ENCODE data around the gene UVRAG.

Gene UVRAG

DNA sequence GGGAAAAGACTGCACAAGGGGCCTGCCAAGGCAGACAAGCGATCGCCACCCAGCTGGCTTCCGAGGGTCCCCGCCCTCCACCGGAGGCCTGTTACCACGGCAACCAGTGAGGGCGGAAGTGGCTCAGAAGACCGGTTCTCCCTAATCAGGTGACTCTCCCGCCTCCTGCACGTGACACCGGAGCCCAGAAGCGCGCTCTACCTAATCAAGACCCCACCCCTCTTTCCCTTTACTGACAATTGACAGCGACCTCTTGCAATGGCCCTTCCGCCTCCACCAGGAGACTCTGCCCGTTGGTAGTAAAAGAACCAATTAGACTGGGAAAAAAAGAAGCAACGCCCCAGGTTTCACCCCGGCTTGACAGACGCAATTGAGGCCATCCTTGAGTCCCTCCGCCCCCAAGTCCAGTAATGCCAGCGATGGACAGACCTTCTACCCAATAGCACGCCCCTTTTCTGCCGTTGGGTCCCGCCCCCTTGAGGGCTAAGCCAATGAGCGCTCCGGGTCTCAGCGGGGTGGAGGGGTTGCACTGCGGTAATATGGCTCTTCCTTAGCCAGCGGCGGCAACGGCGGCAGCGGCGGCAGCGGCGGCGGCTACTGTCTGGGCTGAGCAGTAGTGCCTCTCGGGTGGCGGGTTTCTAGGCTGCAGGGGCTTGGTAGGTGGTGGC, at the start of gene UVRAG:
Gene UVRAG, plus strand, starts transcription at position 534 of the 668 bp plus-strand sequence. CDS start 198 bp downstream, outside the sequence.
- peak; percentile 99 to 100 for DNase-seq

DNA sequence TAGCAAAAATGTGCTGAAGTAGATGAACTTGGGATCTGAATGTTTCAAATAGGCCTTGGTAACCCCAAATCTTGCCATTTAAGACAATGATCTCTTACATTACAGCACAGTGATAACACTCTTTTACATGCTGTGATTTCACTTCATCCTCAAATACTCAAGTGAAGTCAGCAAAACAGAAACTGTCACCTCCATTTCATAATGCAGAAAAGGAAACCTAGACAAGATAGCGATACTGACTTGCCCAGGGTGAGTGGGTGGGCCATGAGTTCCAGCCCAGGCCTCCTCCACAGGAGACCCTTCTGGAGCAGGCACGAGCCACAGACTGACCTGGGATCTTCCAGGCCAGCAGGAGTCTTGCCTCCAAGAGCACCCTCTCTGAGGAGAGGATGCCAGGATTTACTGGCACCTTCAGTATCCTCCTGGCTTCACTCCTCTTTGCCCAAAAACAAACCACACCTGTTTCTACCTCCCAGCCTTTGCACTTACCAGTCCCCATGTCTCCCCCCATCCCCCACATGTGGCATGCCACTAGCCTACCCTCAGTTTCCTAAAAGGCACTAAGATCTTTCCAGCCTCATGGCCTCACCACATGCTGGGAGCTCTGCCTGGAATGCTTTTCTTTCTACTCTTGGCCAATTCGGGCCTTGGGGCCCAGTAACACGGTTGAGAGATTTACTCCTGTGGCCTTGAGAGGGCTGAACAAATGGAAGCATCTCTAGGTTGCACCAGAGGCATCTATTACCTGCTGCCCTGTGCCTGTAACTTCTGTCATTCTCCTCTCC, 48.4 kb upstream of the UVRAG start:
- no peak for DNase-seq

DNA sequence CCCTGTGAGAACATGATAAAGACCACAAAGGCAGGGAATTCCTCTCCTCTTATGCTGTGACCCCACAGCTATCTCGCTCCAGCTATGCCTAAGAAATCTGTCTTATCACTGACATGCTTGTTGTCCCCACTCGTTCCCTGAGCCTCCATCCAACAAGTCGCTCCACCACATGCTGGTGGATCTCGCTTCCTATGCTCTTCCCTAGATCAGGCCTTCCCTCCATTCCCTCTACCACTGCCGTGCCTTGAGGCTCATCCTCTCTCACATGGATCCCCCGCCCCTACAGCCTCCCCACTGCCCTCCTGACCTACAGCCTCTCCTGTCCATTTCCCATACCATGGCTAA, 47.8 kb upstream of the UVRAG start:
- no peak for DNase-seq

DNA sequence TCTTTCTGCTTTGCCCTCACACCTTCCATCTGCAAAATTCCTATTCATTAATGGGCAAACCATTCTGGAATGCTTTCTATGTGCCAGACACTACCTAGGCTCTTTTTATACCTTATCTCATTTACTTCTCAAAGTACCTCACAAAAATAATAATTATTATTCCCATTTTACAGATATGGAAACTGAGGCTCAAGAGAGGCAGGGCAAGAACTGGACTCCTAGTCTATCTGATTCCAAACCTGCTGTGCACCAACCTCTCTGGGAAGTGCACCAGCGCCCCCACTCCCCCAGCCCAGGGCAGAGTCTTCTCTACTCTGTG, 47.3 kb upstream of the UVRAG start:
- DNase-seq, result no peak

DNA sequence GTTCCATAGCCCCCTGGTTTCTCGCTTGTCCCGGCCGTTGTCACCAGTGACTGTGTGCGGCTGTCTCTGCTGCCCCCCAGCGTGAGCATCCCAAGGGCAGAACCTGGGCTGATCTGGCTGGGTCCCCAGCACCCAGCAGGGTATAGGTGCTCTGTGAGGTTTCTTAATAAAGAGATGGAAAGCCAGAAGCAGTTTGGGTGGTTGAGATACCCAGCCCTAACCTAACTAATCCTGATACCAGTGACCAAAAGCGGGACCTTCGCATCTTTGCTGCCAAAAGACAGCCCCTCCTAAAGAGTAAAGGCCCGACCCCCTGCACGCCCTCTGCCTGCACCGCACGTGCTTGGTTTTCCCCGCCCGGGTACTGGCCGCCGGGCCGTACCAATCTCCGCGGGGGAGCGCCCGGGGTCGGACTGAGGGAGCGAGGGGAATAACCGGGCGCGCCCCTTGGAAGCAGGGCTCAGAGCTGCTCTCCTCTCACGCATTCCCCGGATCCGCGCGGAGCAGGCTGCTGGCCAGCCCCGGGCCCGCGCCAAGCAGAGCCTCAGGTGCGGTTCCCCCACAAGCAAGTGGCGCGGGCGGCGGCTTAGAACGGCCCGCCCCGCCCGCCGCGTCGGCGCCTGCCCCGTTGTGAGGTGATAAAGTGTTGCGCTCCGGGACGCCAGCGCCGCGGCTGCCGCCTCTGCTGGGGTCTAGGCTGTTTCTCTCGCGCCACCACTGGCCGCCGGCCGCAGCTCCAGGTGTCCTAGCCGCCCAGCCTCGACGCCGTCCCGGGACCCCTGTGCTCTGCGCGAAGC, 46.7 kb upstream of the UVRAG start, which contains the start of gene DGAT2:
Gene DGAT2, plus strand, starts transcription at position 667 of the 797 bp plus-strand sequence. CDS start 214 bp downstream, outside the sequence.
- DNase-seq, result peak; percentile 64 to 82

DNA sequence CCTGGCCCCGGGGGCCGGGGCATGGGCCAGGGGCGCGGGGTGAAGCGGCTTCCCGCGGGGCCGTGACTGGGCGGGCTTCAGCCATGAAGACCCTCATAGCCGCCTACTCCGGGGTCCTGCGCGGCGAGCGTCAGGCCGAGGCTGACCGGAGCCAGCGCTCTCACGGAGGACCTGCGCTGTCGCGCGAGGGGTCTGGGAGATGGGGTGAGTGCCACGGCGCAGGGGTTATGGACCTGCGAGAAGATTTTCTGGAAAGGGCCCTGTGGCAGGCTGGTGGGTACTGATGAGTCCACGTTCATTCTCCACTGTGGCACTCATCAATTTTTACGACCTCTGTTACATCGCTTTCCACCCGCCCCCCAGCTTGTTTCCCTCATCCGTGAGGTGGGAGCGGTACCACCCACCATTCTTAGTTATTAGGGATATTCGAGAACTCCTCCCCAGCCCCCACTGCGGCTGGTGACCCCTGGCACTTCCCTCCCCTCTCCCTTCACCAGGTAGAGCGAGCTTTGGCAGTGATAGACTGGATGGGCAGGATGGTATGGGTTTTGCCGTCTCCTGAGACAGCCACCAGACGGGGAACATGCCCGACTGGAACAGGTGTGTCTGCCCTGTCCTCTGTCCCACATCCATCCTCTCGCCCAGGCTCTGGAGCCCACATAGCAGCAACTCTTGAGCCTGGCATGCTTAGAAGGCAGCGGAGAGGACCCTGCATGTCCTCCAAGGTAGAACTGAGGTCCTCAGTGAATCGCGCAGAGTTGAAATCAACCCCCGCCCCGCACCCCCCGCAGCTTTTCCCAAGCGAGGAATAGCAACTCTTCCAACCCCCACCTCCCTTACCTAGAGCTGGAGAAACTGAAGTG, 45.9 kb upstream of the UVRAG start:
- DNase-seq, result no peak

DNA sequence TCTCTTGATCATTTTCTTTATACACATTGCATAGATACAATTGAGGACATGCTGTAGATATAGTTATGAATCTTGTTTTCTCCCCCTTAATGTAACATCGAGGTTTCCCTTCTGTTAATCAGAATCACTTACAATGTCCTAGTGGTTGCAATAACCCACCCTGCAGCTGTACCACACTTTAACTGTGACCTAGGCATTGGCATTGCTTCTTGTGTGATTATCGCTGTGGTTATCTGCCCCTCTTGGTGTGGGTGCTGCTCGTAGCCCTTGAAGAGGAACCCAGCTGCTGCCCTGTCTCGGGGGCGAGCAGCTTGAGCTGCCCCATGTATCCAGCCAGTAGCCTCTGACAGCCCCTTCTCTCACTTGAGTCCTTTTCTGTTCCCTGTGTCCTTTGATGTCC, 44.9 kb upstream of the UVRAG start:
- no peak for DNase-seq

DNA sequence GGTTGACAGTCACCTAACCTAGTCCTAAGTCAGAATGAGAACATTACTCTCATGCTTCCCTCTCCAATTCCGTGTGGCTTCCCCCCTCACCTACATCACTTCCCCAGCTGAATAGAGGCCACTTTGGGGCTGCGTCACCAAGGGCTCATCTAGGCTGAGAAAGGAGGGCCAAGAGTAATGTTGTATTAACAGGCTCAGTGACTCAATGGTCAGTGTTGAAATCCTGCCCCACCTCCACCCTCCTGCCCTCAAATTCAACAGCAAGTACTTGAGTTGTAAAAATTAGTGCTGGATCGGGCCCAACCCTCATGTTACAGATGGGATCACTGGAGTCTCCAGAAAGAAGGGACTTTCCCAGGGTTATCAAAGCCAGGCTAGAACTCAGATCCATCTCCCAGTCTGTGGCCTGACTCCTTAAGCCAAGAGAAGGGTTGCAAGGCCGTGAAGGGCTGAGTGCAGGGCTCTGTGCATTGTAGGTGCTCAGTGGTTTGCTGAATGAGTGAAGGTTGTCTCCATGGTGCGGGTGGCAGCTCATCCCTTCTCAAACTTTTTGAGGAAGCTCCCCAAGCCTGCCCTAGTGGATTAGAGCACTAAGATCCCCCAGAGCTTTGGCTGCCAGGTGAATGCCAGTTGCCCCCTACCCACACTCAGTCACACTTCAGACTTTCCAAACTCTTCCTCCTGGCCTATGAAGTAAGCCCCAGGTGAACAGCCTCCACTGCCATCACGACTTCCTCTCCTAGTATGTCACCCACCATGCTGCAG, 43.2 kb upstream of the UVRAG start:
- no peak for DNase-seq

DNA sequence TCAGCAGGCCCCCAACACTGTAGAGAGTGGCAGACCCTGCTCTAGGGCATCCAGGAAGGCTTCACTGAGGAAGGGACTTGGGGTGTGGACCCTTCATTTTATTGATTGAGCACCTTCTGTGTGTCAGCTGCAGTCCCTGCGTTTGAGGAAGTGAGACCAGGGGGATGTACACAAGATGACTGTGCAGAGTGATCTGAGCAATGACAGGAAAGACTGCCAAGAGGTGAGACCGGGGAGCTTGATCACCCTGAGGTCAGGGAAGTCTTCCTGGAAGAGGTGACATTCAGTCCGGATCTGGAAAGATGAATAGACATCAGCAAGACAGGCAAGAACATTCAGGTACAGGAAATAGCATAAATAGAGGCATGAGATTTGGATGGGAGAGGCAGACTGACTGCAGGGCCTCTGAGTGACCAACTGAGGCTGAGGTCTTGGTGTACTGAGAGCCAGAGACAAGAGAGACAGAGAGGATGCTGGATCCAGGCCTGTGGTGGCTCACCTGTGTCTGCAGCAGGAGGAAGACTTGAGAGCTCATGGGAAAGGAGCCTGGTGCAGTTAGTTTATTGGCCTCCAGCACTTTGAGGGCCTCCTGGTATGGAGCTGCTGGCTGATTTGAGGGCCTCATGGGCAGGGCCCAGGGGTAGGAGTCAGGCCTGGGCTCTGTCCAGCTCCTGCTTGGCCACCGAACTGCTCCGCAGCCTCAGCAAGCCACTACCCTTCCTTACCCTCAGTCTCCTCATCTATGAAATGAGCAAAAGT, 41.2 kb upstream of the UVRAG start:
- DNase-seq, result no peak

DNA sequence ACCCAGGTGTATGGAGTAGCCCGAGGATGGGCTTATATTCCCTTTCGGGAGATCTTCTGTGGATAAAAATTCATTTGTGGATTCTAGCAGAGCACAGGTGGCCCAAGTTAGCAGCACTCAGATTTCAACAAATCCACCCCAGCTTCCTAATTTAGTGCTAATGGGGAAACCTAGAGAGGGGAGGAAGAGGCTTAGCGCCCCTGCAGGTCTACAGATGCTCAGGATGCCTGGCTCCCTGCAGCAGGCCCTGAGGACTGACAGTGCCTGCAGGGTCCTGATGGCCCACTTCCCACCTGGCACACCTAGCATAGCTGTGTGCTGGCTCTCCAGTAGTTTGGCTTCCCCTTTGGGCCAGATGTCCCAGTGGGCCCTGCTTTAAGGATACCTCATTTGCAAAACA, 40.0 kb upstream of the UVRAG start:
- no peak for DNase-seq

DNA sequence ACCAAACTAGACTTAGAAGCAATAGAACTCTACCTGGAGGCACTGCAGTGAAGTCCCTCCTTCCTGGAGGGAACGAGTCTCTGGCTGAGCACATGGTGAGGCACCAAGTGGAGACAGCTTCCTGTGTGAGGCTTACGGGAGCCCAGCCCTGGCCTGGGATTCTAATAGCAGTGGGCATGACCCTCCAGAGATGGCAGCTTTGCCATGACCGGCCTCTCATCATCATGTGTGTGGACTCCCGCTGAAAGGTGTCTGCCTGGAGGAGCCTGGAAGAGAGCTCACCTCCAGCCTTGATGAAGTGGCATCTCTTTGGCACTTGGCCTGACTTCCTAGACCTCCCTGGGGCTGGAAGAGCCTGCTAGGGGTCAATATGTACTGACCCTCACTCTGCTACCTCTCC, 38.5 kb upstream of the UVRAG start:
- DNase-seq, result no peak

DNA sequence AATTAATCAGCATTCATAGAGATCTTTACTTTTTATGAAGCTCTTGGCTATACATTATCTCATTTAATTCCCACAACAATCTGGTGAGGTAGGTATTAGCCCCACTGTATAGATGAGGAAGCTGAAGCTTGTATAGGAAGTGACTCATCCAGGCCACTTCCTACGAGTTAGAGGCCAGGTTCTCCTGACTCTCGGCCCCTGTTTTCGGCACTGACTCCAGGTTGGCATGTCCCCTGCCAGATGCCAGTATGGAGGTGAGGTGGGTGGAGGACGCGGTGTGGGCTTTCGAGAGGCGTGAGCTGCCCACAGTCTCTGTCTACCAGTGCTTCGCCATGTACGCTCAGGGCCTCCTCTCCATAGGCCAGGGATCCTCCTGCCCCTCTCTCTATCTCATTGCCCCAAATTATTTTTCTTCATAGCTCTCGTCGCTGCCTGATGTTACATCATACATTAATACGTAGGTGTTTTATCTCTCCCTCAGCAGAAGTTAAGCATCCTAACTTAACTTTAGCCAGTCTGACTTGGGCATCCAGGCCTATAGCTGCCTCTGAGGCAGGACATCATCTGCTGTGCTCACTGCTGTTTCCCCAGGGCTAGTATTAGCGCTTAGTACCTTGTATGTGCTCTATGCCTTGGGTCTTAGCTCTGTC, 37.4 kb upstream of the UVRAG start:
- DNase-seq, result no peak

DNA sequence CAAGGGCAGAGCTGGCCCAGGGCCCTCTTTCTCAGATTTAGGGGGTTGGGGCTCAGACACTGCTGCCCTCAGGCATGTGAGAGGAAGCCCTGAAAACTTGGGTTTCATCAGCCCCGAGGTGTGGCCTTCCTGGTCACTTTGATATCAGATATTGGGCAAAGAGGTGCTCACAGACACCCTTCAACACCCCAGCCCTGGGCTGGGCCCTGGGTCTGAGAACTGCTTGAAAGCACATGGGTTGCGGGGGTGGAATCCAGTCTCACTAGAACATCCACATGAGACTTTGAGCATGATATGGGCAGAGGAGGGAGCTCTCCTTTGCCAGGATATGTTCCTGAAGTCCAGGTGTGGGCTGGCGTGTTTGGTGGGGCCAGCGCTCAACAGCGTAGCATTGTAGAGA, 36.0 kb upstream of the UVRAG start:
- no peak for DNase-seq

DNA sequence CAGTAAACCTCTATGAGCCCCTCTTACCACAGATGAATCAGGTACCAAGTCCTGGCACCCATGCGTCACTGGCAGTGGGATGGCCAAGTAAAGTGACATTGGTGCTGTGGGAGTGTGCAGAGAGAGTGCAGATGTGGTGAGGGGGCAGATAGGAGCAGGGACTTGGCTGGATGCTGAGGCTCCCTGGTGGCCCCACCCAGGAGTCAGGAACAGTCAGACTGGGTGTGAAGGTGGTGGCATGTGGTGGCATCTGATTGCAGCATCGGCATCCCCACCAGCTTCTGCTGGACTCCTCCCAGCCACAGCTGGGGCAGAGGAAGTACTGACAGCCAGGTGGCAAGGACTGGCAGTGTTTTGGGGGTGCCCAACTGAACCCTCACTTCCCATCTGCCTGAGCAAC, 35.0 kb upstream of the UVRAG start:
- DNase-seq, result no peak

DNA sequence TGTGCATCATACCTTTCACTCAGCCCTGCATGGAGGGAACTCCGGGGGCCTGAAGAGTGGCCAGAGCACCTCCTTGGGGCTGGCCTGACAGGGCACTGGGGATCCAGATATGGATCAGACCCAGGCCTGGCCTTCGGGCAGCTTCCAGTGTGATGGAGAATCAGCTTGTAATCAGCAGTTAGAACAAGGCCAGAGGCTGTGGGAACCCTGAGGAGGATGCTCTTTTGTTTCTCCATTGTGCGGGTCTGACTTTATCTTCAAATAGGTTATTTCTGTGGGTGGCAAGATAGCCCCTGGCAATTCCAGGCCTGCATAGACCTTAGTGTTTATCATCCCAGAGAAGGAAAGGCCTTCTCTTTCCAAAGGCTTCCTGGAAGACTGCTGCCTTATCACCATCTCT, 34.1 kb upstream of the UVRAG start:
- DNase-seq, result no peak

DNA sequence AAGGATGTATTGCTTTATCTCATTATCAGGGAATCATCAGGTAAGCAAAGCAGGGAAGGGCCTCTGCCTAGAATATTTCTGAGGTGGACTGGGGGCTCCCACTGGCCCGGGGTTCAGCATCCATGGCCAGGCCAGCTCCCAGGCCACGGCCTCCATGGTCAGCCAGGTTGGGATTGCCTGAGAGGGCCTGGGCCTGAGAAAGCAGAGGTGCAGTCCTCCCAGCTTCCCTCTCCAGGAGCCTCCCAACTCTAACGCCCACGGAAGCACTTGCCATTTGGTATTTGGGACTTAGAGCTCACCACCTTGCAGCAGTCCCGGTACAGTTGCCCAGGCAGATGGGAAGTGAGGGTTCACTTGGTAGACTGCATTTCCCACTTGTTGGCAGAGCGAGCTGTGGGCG, 33.7 kb upstream of the UVRAG start:
- DNase-seq, result no peak

DNA sequence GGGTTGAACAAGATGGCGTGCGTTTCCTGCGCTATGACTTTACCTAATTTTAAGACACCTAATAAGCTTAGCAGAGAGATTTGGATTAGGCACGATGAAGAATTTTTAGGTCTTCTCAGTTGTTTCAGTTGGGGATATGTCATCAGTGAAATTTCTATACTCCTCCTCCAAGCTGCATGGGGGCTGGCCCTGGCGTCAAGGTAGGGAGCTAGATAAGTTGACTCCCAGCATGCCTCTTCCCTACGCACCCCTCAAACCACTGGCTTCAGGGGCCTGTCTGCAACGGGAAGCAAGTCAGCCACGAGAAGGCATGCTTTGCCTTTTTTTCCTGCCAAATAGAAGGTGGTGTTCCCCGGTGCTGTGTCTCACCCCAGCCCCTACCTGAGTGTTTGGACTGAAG, 33.2 kb upstream of the UVRAG start:
- no peak for DNase-seq

DNA sequence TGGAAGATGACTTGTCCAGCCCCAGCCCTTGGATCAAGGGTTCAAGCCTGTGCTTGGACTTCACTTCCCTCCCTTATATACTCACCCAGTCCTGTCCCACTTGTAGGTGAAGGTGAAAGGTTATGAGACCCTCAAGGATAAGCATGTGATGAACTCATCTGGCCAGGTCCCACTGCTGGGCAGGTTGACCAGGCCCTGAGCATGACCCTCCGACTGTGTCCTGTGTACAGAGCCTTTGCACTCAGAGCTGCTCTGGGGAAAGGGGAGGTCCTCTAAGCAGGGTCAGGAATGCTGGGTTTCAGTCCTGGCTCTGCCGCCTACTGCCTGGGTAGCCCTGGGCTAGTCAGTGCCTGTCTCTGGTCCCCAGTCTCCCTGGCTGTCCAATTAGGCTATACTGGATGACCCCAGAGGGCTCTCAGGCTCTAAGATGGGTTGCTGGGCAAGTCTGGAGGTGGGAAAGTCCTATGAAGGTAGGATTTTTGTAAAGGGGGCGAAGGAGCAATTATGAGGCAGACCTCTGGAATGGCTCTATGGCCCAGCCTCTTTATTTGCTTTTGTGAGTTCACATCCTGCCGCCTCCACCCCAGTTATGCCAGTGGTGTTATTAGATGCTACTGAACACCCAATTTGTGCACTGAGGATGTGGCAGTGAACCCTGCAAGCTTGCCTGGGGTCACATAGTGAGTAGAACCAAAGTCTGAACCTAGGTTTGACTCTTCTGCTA, 32.3 kb upstream of the UVRAG start:
- no peak for DNase-seq

DNA sequence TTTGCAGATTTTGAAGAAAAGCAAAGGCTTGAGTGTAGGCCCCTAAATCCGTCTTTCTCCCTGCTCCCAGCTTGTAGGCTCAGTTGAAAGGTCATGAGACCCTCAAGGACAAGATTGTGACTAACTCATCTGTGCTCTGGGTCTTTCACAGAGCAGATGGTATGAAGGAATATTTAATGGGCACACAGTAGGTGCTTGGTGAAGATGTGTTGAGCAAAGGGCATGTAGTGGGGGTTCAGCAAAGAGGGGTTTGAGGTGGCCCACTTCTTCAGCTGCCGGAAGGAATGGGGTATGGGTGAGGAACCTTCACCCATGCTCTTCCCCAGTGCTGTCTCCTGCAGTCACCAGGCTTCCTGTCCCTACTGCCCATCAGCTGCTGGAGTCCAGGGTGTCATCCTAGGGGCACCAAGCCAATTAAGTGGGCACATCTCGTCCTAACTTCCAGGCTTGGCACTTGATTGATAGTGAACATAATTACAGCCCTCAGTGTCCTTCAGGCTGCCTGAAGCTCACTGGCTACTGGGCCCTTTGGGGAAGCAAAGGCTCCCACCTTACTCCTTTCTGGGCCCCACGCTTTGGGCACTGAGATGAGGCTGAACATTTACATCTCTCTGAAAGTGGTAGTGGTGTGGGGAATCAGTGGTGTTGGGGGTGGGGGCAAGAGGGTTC, 31.5 kb upstream of the UVRAG start:
- DNase-seq, result no peak

DNA sequence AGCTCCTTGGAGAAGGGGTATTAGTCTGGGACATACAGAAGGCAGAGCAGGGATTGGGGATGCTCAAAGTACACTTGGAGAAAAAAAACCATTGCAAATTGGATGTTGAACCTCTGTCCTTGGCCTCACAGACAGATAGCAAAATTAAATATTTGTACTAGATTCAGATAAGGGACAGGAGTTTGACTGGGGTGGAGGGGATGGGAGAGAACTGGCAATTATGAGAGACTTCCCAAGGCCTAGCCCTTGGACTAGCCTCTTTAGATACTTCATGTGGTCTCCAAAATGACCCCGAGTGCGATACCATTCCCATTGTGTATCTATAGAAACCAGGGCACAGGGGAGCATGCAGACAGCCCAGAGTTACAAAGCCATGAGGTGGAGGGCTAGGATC, 30.9 kb upstream of the UVRAG start:
- no peak for DNase-seq
